Muscle of back (tissue), 13 donors: ENCODE results near the gene SLC25A41. TPM values are rescaled to one million over a fixed set of nuclear protein-coding genes. Genes with fewer than 3 reads are reported as not detected.

Experiments
- DNase-seq, 3 donors: peaks; one replicate each; pipeline versions ENCODE4 v3.0.0 to v3.0.0-alpha.2; 2013
- long read RNA-seq, 9 donors: transcript quantifications; one replicate each; lab custom pipeline, GENCODE V29; 2026
- polyA plus RNA-seq, 10 donors: library from polyadenylated mRNA; unstranded; fragments of 120-200 nt; gene quantifications; one replicate each; pipeline ENCODE4 v1.2.1, GENCODE V29; 2013; ENCODE audit not compliant: insufficient read length in 10 of 10

Gene SLC25A41
- polyA plus RNA-seq = 1 to 10 TPM in 1 of 10 donors, under 1 TPM in 9; 0.16 to 1.2 (median 0.30) TPM
- long read RNA-seq, donor 1 = 0 reads
- long read RNA-seq, donor 2 = 0 reads
- long read RNA-seq, donor 3 = 0 reads
- long read RNA-seq, donor 4 = 0 reads
- long read RNA-seq, donor 5 = 0 reads
- long read RNA-seq, donor 6 = 0 reads
- long read RNA-seq, donor 7 = 0 reads
- long read RNA-seq, donor 8 = 0 reads
- long read RNA-seq, donor 9 = 0 reads

GRCh38 chr19:6433663-6434062 is at the start of gene SLC25A41:
Gene SLC25A41 (minus strand): TSS chr19:6433763. CDS start chr19:6433693, 70 bp downstream.
- no peak for DNase-seq

DNA sequence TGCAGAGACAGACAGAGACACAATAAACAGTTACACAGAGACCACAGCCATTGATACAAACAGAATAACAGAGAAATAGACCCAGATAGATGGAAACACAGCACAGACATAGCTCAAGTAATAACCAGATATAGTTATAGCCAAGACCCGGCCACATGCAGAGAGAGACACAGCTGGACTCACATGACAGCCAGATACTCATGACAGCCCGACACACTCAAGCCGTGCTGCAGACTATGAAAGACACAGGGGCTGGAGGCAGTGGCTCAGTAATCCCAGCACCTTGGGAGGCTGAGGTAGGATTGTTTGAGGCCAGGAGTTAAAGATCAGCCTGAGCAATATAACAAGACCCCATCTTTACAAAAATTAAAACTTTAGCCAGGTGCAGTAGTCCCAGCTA is 49.7 kb upstream of the SLC25A41 start:
- no peak for DNase-seq

DNA sequence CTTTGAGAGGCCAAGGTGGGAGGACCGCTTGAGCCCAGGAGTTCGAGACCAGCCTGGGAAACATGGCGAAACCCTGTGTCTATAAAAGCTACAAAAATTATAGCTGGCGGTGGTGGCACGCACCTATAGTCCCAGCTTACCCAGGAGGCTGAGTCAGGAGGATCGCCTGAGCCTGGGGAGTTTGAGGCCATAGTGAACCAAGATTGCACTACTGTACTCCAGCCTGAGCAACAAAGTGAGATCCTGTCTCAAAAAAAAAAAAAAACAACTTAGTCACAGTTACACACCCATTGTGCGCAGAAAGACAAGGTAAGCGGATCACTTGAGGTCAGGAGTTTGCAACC is 48.8 kb upstream of the SLC25A41 start:
- no peak for DNase-seq

- peak in 1 of 3 donors; percentile 32 for DNase-seq
Measured at GRCh38 chr19:6481541-6482342, 48.2 kb upstream of the SLC25A41 start, which contains the start of gene DENND1C. Gene DENND1C (minus strand): TSS chr19:6481787. CDS start chr19:6481695, 92 bp downstream.

DNA sequence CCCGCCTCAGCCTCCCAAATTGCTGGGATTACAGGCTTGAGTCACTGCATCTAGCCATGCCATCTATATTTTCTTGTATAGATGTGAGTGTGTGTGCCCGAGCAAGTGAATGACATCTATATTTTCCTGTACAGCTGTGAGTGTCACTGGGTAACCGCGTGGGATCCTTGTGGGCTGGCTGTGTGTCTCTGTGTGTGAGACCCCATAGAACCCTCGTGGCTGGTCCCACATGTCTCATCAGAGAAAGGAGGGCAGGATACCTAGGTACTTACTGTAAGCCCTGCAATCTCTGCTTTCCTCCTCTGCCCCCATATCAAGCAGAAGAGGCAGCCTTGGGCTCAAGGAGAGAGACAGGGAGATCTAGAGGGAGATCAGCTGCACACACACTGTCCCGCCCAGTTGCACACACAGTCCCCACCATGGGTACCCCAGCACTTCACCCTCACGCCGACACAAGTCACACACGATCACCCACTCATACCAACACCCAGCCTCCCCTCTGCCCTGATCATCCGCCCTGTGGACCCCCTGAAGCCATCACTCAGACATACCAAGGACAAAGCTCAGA is 47.4 kb upstream of the SLC25A41 start:
- no peak for DNase-seq

DNA sequence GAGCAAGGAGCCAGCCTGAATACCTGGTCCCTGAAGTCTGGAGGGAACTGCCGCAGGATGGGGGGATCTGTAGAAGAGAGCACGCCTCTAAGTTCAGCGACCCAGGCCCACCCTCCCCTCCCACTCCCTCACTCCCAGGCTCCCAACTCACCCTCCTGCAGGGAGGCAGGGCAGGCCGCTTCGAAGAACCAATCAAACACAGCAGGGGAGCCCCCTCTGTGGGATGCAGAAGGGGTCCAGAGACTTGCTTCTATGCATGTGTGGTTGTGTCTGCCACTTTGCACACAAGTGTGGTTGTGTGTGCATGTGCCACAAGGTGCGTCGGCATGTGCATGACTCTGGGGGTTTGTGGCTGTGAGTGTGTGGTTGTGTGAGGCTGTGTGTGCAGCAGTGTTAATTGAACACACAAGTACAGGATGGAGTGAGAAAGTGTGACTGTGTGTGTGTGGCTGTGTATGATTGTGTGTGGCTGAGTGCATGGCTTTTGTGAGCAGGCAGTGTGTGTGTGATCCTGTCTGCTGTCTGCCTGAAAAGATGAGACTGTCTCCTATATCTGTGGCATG is 46.4 kb upstream of the SLC25A41 start:
- no peak for DNase-seq

DNA sequence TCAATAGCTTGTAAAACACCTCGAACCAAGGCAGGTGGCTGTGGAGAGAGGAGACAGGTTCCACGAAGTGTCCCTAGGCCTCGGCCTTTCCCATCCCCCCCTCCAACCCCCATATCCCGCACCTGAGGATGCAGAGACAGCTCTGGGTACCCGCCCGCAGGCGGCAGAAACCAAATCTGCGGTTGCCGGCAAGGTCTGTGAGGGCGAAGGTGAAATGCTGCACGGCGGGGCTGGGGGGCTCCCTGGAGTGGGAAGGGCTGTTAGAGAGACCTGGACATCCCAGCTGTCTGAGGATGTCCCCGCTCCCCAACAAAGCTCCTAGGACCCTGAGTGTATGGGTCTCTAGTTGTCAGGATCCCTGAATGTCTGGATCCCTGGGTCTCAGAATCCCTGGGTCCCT is 45.3 kb upstream of the SLC25A41 start:
- no peak for DNase-seq

- no peak for DNase-seq
Measured at GRCh38 chr19:6476896-6477431, 43.4 kb upstream of the SLC25A41 start.

GRCh38 chr19:6476155-6476895 is 42.8 kb upstream of the SLC25A41 start:
- DNase-seq = peak in 1 of 3 donors; percentile 33

- no peak for DNase-seq
Measured at GRCh38 chr19:6475321-6476108, 42.0 kb upstream of the SLC25A41 start.

DNA sequence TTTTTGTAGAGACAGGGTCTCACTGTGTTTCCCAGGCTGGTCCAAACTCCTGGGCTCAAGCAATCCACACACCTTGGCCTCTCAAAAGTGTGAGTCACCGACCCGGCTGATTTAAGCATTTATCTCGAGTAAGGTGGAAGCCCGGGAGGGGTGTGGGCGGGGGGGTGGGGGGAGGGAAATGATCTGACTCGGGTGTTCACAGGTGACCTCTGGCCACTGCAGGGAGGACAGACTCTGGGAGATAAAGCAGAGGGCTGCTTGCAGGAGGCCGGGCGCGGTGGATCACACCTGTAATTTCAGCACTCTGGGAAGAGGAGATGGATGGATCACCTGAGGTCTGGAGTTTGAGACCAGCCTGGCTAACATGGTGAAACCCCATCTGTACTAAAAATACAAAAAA is 40.1 kb upstream of the SLC25A41 start:
- no peak for DNase-seq

DNA sequence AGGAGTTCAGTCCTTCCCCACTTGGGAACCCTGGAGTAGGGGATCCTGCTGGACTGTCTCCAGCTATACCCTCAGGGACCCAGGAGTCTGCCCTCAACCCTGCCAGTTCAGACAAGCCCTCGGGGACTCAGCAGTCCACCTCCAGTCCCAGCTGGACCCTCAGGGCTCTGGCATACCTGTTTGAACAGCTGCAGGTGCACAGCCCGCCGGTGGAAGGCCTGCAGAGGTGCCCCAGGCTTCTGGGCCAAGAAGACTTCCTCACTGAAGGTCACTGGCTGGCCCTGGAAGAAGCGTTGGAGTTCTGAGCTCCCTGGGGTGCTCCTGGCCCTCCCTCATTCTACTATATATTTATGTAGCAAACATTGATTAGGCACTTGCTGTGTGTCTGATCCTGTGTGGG is 39.1 kb upstream of the SLC25A41 start:
- no peak for DNase-seq

DNA sequence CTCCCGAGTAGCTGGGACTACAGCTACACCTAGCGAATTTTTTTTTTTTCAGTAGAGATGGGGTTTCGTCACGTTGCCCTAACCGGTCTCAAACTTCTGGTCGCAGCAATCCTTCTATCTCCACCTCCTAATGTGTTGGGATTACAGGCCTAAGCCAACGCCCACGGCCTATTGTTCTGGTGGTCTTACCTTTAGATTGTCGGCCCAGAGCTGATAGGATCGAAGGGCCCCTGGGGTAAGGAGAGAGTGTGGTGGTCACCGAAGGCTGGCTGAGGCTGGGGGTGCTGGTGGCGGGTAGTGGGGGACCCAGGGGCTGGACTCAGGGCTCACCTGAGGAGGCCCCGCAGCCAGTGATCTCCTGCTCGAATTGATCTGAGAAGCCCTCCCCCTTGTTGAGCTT is 37.5 kb upstream of the SLC25A41 start:
- DNase-seq = no peak

DNA sequence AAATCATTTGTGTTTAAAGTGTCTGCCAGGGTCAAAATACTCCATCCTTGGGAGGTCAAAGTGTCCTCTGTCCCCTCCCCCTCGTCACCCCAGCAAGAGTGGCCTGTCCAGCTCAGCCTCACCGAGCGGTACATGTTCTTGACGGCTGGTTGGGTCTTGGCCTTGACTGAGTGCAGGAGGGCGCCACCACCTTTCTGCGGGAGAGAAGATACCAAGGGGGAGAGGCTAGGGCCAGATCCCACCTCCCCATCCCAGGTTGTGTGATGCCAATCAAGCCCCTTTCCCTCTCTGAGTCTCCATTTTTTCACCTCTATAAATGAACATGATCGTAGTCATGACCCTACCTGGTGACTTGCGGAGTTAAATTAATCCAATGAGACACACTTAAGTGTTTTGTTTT is 36.6 kb upstream of the SLC25A41 start:
- no peak for DNase-seq

GRCh38 chr19:6467384-6467783 is 33.8 kb upstream of the SLC25A41 start:
- no peak for DNase-seq

- no peak for DNase-seq
Measured at GRCh38 chr19:6466526-6467248, 33.1 kb upstream of the SLC25A41 start.

GRCh38 chr19:6465663-6466062 is 32.1 kb upstream of the SLC25A41 start:
- no peak for DNase-seq

GRCh38 chr19:6465006-6465405 is 31.4 kb upstream of the SLC25A41 start:
- DNase-seq = no peak

GRCh38 chr19:6464070-6464873 is 30.7 kb upstream of the SLC25A41 start, which contains the start of gene CRB3:
Gene CRB3 (plus strand): TSS chr19:6464271. CDS start chr19:6464702, 431 bp downstream.
- DNase-seq = no peak
